Upper lobe of left lung (tissue), 4 donors: Measurements from ENCODE around the gene ITGA1.

Experiments used
- POLR2A ChIP-seq, 4 donors: fragments of 450-650 bp; IDR thresholded peaks; one replicate each; pipeline ENCODE4 v1.5.1; 2016 to 2017; ENCODE audit warnings: antibody characterized with exemption in 4 of 4, mild to moderate bottlenecking in 2 of 4
- TF ChIP-seq, protein P1 (sequence below), 6 experiments: fragments of 450-650 bp in 4 of 6; fragments of 200-600 bp in 2 of 6; sonication (generic) in 2 of 6; IDR thresholded peaks; one replicate each; pipeline ENCODE4 v1.5.1; 2016 to 2019; ENCODE audit warnings: antibody characterized with exemption in 6 of 6

DNA sequence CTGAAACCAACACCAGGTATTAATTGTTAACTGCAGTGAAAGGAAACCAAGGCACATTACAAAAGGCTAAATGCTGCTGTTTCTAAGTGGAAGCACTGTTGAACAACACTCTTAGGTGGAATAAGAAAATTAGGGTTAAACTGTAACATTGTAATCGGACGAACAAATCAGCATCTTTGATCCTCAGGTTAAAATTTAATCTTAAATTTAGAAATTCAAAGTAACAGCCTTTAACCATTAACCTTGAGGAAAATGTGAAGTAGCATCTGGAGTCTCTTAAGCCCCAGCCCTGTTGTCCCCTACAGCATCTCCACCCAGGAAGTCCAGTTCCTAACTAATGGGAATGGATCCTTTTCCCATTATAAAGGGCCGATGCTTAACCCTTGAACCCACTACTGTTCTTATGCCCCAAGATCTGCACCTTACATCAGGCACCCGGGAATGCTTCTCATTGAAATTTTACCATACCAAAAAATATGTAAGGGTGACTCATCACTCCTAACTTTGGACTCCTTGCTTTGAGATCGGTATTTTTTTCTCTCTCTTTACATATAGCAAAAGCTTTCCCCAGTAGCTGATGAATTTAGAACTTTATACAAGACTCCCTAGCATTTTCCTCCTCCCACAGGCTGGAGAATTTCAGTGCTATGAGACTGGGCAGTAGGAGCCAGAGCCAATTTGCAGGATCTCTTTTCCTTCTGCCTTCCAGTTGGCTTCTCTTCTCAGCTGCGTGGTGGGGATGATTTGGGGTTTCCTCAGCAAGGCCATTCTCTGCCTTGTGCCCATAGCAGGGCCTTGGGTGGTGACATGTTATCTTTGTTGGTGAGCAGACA is 169.4 kb downstream of the ITGA1 start:
- TF ChIP-seq, protein P1, sequence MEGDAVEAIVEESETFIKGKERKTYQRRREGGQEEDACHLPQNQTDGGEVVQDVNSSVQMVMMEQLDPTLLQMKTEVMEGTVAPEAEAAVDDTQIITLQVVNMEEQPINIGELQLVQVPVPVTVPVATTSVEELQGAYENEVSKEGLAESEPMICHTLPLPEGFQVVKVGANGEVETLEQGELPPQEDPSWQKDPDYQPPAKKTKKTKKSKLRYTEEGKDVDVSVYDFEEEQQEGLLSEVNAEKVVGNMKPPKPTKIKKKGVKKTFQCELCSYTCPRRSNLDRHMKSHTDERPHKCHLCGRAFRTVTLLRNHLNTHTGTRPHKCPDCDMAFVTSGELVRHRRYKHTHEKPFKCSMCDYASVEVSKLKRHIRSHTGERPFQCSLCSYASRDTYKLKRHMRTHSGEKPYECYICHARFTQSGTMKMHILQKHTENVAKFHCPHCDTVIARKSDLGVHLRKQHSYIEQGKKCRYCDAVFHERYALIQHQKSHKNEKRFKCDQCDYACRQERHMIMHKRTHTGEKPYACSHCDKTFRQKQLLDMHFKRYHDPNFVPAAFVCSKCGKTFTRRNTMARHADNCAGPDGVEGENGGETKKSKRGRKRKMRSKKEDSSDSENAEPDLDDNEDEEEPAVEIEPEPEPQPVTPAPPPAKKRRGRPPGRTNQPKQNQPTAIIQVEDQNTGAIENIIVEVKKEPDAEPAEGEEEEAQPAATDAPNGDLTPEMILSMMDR (IDR thresholded peaks at IDR 0.05): no peak
- TF ChIP-seq POLR2A (IDR thresholded peaks at IDR 0.05): no peak
